Measurements from ENCODE around the gene TBX4.

GRCh38 chr17:61458000-61458399 is 5.8 kb downstream of the TBX4 start:
- TF ChIP-seq POU6F1 (CRISPR knock-in tag; IDR thresholded peaks at IDR 0.05; ENCODE audit: borderline replicate concordance, low read depth) (no peak), PPARA (CRISPR knock-in tag; IDR thresholded peaks at IDR 0.05; ENCODE audit: borderline replicate concordance) (no peak), PATZ1 (CRISPR knock-in tag; IDR thresholded peaks at IDR 0.05; ENCODE audit: borderline replicate concordance) (no peak), TCF4 (CRISPR knock-in tag; IDR thresholded peaks at IDR 0.05; ENCODE audit: borderline replicate concordance) (no peak), ISL1 (CRISPR knock-in tag; IDR thresholded peaks at IDR 0.05) (no peak), CREB5 (CRISPR knock-in tag; IDR thresholded peaks at IDR 0.05; ENCODE audit: low read depth) (no peak), ESRRG (CRISPR knock-in tag; IDR thresholded peaks at IDR 0.05) (no peak)
